SK-MEL-5 (cell line): Measurements from ENCODE around the gene CYTH3. TPM values are rescaled to one million over a fixed set of nuclear protein-coding genes. Genes with fewer than 3 reads are reported as not detected.

Experiments used
- DNase-seq: peaks from one replicate; pipeline ENCODE4 v3.0.0-alpha.2; 2016; ENCODE audit warnings: low read depth, low spot score
- in situ Hi-C: cut with HindIII; loops from 2 replicates; pipeline ENCODE4 v1.10.0; 2016; ENCODE audit warnings: low sequenced_read_pairs, high pct_unique_total_duplicates, low pct_unique_long_range_greater_than_20kb
- total RNA-seq: library from RNA; depleted of rRNA; stranded (reverse); fragments of >200 nt; shearing (Covaris generic); gene quantifications from 2 replicates; pipeline ENCODE4 v1.2.3, GENCODE V29; 2014

Gene CYTH3
- total RNA-seq, 1 experiment from 2014 or later = 70.3 TPM

GRCh38 chr7:6188389-6188788, 84.0 kb downstream of the CYTH3 start:
- DNase-seq = no peak
- in situ Hi-C loops = loop anchor here (10.0 kb wide), 1 partner anchor 76 kb away; no protein-coding TSS in a partner anchor

- in situ Hi-C loops = loop anchor here (10.0 kb wide), 1 partner anchor 78 kb away; no protein-coding TSS in a partner anchor
- DNase-seq = no peak
Measured at GRCh38 chr7:6186577-6186976, 85.8 kb downstream of the CYTH3 start.

- DNase-seq = no peak
- in situ Hi-C loops = loop anchor here (10.0 kb wide), 1 partner anchor 82 kb away; no protein-coding TSS in a partner anchor
Measured at GRCh38 chr7:6182993-6183392, 89.4 kb downstream of the CYTH3 start.

- peak; percentile 24 for DNase-seq
- in situ Hi-C loops = loop anchor here (10.0 kb wide), 1 partner anchor 84 kb away; no protein-coding TSS in a partner anchor
Measured at GRCh38 chr7:6181136-6181535, 91.3 kb downstream of the CYTH3 start.

GRCh38 chr7:6180344-6180725, 92.1 kb downstream of the CYTH3 start:
- in situ Hi-C loops = loop anchor here (10.0 kb wide), 1 partner anchor 84 kb away; no protein-coding TSS in a partner anchor

GRCh38 chr7:6179620-6180343, 92.6 kb downstream of the CYTH3 start:
- in situ Hi-C loops = loop anchor here (10.0 kb wide), 1 partner anchor 85 kb away; no protein-coding TSS in a partner anchor
- DNase-seq = no peak

More at GRCh38 chr7:6180344-6180725, 92.1 kb downstream of the CYTH3 start:
- no peak for DNase-seq

GRCh38 chr7:6178298-6179029, 94.0 kb downstream of the CYTH3 start:
- DNase-seq = no peak
- in situ Hi-C loops = no loop called here

- in situ Hi-C loops = no loop called here
- no peak for DNase-seq
Measured at GRCh38 chr7:6175645-6176044, 96.8 kb downstream of the CYTH3 start.

- DNase-seq = no peak
- in situ Hi-C loops = no loop called here
Measured at GRCh38 chr7:6172910-6173295, 99.5 kb downstream of the CYTH3 start.

GRCh38 chr7:6172224-6172909, 100.1 kb downstream of the CYTH3 start:
- in situ Hi-C loops = no loop called here
- DNase-seq = no peak

GRCh38 chr7:6171532-6172223, 100.7 kb downstream of the CYTH3 start:
- in situ Hi-C loops = no loop called here
- no peak for DNase-seq

GRCh38 chr7:6170571-6171531, 101.6 kb downstream of the CYTH3 start:
- DNase-seq = no peak
- in situ Hi-C loops = no loop called here

GRCh38 chr7:6169805-6170520, 102.5 kb downstream of the CYTH3 start:
- DNase-seq = no peak
- in situ Hi-C loops = no loop called here

- no peak for DNase-seq
- in situ Hi-C loops = no loop called here
Measured at GRCh38 chr7:6168477-6168868, 104.0 kb downstream of the CYTH3 start.

- in situ Hi-C loops = no loop called here
- no peak for DNase-seq
Measured at GRCh38 chr7:6167587-6168476, 104.6 kb downstream of the CYTH3 start.
